ENCODE results near the gene RTN4IP1.
"Not testable (repeated sequence)": the region's sequence is repeated elsewhere in the genome, so short reads cannot be mapped to it uniquely, and the experiment has no call there.

RTN4IP1 gene

GRCh38 chr6:106586815-106587415 is 42.4 kb downstream of the RTN4IP1 start:
- no peak for DNase-seq (ENCODE audit: low read depth, low spot score)

DNA sequence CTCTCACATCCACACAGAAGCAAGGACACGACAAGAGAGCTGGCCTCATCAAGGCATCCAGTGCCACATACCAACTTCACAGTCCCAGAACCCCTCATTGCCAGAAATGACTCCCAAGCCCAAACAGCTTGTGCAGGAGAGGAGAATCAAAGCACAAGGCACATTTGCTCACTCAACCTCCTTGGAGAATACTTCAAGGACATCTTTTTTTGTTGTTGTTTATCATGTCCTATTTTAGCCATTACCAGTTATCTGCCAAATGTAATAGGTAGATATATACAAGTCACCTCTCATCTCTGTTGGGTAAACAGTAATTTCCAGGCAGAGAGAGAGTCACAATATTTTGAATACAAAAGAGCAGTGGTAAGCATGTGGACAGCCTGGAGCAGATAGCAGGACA is 47.8 kb downstream of the RTN4IP1 start:
- DNase-seq (ENCODE audit: low read depth, low spot score), result no peak

- no peak for DNase-seq (ENCODE audit: low read depth, low spot score)
Measured at GRCh38 chr6:106579281-106579680, 50.0 kb downstream of the RTN4IP1 start.

DNA sequence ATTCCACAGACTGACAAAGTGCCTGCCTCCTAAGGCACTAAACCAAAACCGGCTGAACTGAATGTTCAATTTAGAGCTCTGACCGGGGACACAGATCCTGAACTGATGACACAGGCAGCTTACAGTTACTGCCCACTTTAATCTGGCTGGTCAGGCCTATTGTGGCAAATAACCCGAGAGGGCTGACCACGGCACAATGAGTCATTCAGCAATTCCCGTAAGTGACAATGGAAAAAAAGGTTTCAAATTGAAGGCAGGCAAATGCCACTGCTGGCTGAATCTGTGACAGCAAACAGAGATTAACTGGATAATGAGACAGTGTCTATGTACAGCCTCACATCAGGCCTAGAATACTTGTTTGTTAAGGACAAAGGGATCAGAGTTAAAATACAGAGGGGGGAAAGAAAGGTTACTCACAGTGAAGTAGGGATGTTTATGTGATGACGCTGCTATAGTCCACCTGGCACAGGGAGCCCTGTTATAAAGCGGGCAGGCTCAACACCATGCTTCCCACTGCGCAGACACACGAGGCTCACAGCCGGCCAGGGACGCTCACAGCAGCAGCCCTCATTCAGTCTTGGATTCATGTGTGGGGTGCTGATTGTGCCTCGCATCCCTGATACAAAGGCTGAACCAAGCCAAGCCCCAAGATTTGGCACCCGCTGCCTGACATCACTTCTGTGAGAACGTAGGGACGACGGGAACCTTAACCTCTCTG is 54.4 kb downstream of the RTN4IP1 start:
- no peak for DNase-seq (ENCODE audit: low read depth, low spot score)

GRCh38 chr6:106572875-106573585 is 56.3 kb downstream of the RTN4IP1 start:
- DNase-seq (ENCODE audit: low read depth, low spot score), result no peak

DNA sequence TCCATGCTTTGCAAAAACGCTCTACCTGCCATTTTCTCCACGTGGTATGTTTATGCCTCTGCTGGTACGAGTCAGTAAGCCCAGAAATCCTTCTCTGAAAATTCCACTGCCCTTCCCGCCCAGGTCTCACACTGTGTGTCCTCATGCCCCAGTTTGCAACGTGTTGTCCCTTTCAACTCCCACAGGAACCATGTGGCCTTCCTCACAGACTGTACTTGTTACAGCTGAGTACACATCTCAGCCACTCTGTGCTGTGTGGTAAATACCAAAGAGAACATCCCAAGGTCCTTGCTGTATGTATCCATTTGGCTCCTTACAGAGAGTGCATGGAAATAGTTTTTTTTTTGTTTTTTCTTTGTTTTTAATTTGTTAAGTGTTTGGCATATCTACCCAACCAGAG is 56.9 kb downstream of the RTN4IP1 start:
- no peak for DNase-seq (ENCODE audit: low read depth, low spot score)

DNA sequence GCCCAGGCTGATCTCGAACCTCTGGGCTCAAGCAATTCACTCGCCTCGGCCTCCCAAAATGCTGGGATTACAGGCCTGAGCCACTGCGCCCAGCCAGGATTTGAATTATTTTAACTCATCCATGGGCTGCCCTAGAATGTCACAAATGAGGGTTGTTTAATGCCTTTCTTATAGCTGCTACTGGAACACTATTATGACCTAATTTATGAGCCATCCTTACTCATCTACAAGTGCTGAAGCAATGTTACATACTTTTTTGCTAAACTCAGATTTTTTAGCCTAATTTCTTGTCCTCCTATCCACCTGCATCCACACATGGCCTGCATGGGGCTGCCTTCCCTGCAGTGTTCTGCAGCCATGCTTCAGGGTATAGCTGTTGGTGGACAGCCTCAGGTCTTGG is 59.9 kb downstream of the RTN4IP1 start:
- no peak for DNase-seq (ENCODE audit: low read depth, low spot score)

DNA sequence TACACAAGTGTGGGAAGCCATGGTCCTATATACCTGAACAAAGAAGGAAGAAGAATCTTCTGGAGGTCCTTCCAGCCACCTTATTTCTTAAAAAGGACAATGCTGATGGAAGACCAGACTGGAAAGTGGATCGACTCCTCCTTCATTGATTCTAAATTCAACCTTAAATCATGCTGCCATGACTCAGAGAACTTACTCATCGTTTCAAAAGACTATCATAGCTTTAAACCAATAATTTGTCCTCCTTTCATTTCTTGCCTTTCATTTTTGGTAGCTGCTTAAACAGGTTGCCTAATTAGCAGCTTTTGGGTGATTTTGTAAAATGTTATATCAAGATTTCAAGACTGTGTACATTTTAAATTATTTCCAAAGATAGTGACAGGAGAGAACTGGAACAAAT is 60.8 kb downstream of the RTN4IP1 start:
- DNase-seq (ENCODE audit: low read depth, low spot score), result no peak

DNA sequence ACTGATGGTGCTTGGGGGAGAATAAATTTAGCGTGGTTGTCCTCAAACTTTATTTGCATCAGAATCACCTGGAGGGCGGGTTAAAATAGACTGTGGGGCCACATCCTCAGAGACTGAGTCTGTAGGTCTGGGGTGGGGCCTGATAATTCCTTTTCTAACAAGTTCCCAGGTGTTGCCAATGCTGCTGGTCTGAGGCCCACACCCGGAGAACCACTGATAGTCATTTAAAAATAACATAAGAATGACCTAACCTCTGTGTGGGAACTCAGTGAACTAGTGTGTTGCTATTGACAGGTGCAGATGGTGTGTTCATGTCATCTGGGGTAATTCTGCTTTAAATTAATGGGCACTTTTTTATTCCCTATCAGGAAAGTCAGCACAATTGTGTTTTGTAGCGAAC is 64.8 kb downstream of the RTN4IP1 start:
- DNase-seq (ENCODE audit: low read depth, low spot score), result no peak

DNA sequence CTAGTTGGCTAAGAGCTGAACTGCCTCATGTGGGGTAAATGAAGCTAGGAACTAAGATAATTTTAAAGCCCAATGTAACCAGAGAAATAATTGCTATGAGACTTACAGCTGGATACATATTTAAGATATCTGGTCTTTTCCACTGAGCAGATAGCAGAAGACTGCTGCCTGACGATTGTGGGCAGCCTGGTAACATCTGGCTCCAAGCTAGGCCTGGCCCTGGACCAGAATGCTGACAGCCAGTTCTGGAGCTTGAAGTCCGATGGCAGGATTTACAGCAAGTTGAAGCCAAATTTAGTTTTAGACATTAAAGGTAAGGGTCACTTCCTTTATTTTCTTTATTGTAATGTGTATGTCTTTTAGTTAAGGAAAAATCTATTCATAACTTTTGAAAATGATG is 65.7 kb downstream of the RTN4IP1 start:
- no peak for DNase-seq (ENCODE audit: low read depth, low spot score)

GRCh38 chr6:106561686-106562405 is 67.5 kb downstream of the RTN4IP1 start:
- DNase-seq (ENCODE audit: low read depth, low spot score), result no peak

DNA sequence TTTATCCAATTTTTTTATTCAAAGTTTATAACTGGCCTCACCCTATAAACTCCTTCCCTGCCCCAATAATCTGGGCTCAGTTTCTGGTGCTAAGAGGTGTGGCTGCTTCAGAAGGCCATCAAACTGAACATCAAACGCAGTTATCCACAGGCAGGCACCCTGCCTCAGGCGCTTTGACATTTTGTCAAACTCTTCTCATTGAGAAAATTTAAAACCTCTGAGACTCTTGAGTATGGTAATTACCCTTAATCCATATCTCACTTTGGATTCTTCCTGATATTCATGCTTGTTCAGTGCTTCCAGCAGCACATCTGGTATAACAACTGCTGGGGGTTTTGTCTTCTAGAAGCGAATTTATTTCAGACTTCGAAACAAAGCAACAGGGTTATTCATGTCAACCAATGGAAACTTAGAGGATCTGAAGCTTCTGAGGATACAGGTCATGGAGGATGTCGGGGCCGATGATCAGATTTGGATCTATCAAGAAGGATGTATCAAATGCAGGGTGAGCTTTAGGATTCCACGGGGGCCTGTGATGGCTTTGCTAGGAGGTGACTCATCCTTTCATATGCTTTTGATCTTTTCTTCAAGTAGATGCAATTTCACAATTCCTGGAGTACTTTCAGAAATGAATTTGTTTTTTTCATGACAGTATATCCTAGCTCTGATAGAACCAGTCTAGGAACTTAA is 68.2 kb downstream of the RTN4IP1 start:
- DNase-seq (ENCODE audit: low read depth, low spot score), result no peak

DNA sequence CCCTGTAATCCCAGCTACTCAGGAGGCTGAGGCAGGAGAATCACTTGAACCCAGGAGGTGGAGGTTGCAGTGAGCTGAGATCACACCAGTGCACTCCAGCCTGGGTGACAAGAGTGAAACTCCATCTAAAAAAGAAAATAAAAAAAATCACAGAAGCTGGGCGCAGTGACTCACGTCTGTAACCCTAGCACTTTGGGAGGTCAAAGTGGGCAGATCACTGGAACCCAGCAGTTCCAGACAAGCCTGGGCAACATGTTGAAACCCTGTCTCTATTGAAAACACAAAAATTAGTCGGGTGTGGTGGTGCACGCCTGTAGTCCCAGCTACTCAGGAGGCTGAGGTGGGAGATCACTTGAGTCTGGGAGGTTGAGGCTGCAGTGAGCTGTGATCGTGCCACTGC is 69.6 kb downstream of the RTN4IP1 start:
- not testable (repeated sequence) for DNase-seq (ENCODE audit: low read depth, low spot score)

DNA sequence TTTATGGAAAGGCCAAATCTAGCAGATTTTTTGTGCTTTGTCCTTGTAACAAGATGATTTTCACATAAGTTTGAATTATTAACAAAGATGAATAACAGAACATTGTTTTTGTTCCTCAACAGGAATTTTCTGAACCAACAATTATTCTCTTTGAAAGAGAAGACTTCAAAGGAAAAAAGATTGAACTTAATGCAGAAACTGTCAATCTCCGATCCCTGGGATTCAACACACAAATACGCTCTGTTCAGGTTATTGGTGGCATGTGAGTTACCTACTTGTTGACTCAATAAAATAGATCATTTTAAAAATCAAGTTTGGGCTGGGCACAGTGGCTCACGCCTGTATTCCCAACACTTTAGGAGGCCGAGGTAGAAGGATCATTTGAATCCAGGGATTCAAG is 70.9 kb downstream of the RTN4IP1 start:
- DNase-seq (ENCODE audit: low read depth, low spot score), result no peak

DNA sequence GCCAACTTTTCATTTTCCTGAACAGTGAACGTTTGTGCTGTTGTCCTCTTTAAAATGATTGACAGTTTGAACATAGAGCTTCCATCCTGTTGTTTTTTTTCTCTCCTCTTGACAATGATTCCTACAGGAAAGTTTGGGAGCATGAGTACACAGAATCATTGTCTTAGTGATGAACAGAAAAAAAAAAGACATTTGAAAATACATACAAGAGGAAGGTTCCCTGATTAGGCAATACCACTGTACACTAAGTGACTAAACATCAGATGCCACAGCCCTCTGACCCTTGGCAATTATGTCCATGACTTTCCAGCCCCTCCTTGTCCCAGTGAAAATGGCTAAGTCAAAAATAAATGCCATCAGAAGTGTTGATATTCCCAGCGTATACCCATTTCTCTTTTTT is 71.5 kb downstream of the RTN4IP1 start:
- no peak for DNase-seq (ENCODE audit: low read depth, low spot score)

DNA sequence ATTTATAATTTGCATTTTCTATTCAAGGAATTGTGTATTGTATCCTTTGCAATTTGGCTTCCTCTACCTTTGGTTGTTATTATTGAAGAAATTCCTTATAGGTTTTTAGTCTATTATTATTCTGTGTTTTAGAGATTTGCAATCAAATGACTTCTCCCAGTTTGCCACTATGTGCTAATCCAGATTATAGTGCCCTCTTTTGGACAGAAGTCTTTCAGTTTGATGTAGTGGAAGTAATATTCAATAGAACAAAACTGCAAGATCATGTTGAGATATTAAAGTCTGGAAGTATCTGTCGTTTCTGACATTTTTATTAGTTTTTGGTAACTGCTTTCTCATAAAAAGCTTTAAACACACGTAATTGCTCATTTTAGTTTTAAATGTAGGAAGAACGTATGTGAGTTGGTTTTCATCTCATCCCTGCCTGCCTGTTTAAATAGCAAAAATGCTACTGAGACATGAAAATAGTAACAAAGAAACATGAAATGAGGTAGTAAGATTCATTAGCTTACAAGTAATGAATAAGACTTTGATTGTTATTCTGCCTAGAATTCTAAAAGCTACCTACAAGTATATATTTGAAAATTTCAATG is 72.8 kb downstream of the RTN4IP1 start:
- DNase-seq (ENCODE audit: low read depth, low spot score), result no peak

- DNase-seq (ENCODE audit: low read depth, low spot score), result no peak
Measured at GRCh38 chr6:106555767-106556166, 73.5 kb downstream of the RTN4IP1 start.

GRCh38 chr6:106553440-106553839 is 75.9 kb downstream of the RTN4IP1 start:
- DNase-seq (ENCODE audit: low read depth, low spot score), result no peak

DNA sequence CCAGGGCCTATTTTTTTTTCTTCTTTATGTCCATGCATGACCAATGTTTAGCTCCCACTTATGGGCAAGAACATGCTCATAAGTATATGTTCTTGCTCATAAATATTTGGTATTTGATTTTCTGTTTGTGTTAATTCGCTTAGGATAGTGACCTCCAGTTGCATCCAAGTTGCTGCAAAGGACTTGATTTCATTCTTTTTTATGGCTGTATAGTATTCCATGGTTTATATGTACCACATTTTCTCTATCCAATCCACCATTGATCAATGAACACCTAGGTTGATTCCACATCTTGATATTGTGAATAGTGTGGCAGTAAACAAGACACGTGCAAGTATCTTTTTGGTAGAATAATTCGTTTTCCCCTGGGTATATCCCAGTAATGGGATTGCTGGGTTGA is 78.1 kb downstream of the RTN4IP1 start:
- DNase-seq (ENCODE audit: low read depth, low spot score), result no peak

- no peak for DNase-seq (ENCODE audit: low read depth, low spot score)
Measured at GRCh38 chr6:106549521-106549920, 79.8 kb downstream of the RTN4IP1 start.

DNA sequence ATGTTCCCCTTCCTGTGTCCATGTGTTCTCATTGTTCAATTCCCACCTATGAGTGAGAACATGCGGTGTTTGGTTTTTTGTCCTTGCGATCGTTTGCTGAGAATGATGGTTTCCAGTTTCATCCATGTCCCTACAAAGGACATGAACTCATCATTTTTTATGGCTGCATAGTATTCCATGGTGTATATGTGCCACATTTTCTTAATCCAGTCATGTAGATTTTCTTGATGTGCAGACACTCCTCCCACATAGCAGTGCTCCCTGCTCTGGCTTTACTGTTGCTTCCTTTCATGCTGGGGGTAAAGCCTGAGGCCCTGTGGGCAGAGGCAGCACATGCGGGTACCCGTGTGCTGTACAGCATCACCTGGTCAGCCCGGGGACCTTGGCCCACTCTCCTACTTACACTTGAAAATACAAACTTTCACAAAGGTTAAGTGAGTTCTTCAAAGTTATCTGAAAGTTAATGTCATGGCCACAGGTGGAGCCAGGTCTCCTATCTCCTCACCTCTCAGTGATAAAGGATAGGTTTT is 80.3 kb downstream of the RTN4IP1 start:
- not testable (repeated sequence) for DNase-seq (ENCODE audit: low read depth, low spot score)

Data from activated CD4-positive, CD25-positive, alpha-beta regulatory T cell treated with anti-CD3 and anti-CD28 coated beads, Interleukin-2, amount 50 U/mL, for 16 hours (primary cell).